ENCODE data around the gene PPP1R10.

DNA sequence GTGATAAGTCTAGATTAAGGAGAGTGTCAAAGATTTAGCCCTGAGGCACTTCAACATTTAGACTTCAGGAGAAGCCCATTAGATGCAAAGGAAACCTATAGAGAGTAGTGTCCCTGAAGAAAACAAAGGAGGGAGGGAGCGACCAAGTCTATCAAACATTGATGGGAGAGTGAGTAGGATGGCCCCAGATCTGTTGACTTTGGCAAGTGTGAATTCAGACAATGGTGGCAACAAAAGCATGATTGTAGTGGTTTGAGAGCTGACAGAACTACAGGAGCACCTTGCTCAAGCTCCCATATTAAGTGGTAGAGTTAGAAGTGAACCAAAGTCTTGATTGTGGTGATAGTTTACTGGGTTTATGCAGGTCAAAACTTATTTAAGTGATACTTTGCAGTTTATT is 46.8 kb downstream of the PPP1R10 start:
- TF ChIP-seq GATA2 (IDR thresholded peaks at IDR 0.05; ENCODE audit: low read depth, low read length) (no peak), GATA3 (IDR thresholded peaks at IDR 0.05; ENCODE audit: low read depth, low read length) (no peak)

Data from SH-SY5Y (cell line).